Activated CD4-positive, alpha-beta T cell treated with anti-CD3 and anti-CD28 coated beads, Interleukin-2, amount 10 ng/mL, durations not matched to agents 24 days and 14 days (primary cell): ENCODE measurements around the gene HLA-DQA1. TPM values are rescaled to one million over a fixed set of nuclear protein-coding genes. Genes with fewer than 3 reads are reported as not detected.
"Not testable (repeated sequence)": the region's sequence is repeated elsewhere in the genome, so short reads cannot be mapped to it uniquely, and the experiment has no call there.

Source experiments
- DNase-seq: peaks from one replicate; pipeline ENCODE4 v3.0.0; 2022
- H3K27ac Mint-ChIP-seq: one replicate; pipeline ENCODE4 v1.8.0; 2022; ENCODE audit warnings: mild to moderate bottlenecking, mixed read lengths
- H3K27me3 Mint-ChIP-seq: one replicate; pipeline ENCODE4 v1.8.0; 2022; ENCODE audit warnings: mixed read lengths
- H3K36me3 Mint-ChIP-seq: one replicate; pipeline ENCODE4 v1.8.0; 2022; ENCODE audit warnings: low read depth, mild to moderate bottlenecking, mixed read lengths
- H3K4me1 Mint-ChIP-seq: one replicate; pipeline ENCODE4 v1.8.0; 2021; ENCODE audit warnings: mixed read lengths
- H3K4me3 Mint-ChIP-seq: one replicate; pipeline ENCODE4 v1.8.0; 2022; ENCODE audit warnings: mild to moderate bottlenecking, moderate library complexity, mixed read lengths
- H3K9me3 Mint-ChIP-seq: one replicate; pipeline ENCODE4 v1.8.0; 2021; ENCODE audit warnings: mixed read lengths
- intact Hi-C: fragments of 100-400 bp; cut with micrococcal nuclease; formaldehyde crosslinking; loops from one replicate; pipeline ENCODE4 v1.15.1; 2023
- total RNA-seq: library from RNA; stranded (reverse); gene quantifications from 2 replicates; pipeline ENCODE4 v1.2.3, GENCODE V29; 2022

Gene HLA-DQA1
- total RNA-seq, 1 donor from 2014 or later = 3.6 TPM

GRCh38 chr6:32669893-32670292 is 32.7 kb downstream of the HLA-DQA1 start:
- intact Hi-C loops = loop anchor here (5.0 to 10.0 kb wide), 2 partner anchors 65 to 418 kb away; no protein-coding TSS in a partner anchor
- no peak overlapping the region for H3K27ac Mint-ChIP-seq
- no peaks in the 10 kb centered on the region for H3K36me3 Mint-ChIP-seq
- H3K4me3 Mint-ChIP-seq = no peak overlapping the region
- no peaks in the 10 kb centered on the region for H3K9me3 Mint-ChIP-seq
- H3K27me3 Mint-ChIP-seq = peaks cover 51% of the 10 kb centered on the region
- peaks cover 35% of the 10 kb centered on the region for H3K4me1 Mint-ChIP-seq
- DNase-seq = no peak

GRCh38 chr6:32671908-32672307 is 34.7 kb downstream of the HLA-DQA1 start:
- H3K27me3 Mint-ChIP-seq = peaks cover 53% of the 10 kb centered on the region
- DNase-seq, H3K27ac Mint-ChIP-seq, intact Hi-C loops, H3K9me3 Mint-ChIP-seq, H3K4me3 Mint-ChIP-seq, H3K36me3 Mint-ChIP-seq: not testable (repeated sequence)
- peaks cover 17% of the 10 kb centered on the region for H3K4me1 Mint-ChIP-seq

- H3K9me3 Mint-ChIP-seq = peaks cover 17% of the 10 kb centered on the region
- intact Hi-C loops, H3K36me3 Mint-ChIP-seq, H3K27ac Mint-ChIP-seq, H3K4me1 Mint-ChIP-seq, DNase-seq, H3K4me3 Mint-ChIP-seq: not testable (repeated sequence)
- peaks cover 65% of the 10 kb centered on the region for H3K27me3 Mint-ChIP-seq
Observed at GRCh38 chr6:32674123-32674522, 36.9 kb downstream of the HLA-DQA1 start.

GRCh38 chr6:32679492-32679891 is 42.3 kb downstream of the HLA-DQA1 start:
- H3K4me1 Mint-ChIP-seq = peaks cover 9% of the 10 kb centered on the region
- no peak overlapping the region for H3K27ac Mint-ChIP-seq
- peaks cover 20% of the 10 kb centered on the region for H3K9me3 Mint-ChIP-seq
- DNase-seq = no peak
- no peaks in the 10 kb centered on the region for H3K36me3 Mint-ChIP-seq
- H3K27me3 Mint-ChIP-seq = peaks cover 64% of the 10 kb centered on the region
- intact Hi-C loops = no loop called here
- no peak overlapping the region for H3K4me3 Mint-ChIP-seq

- intact Hi-C loops = no loop called here
- Mint-ChIP-seq H3K4me3 (no peak overlapping the region), H3K36me3 (no peaks in the 10 kb centered on the region), H3K27ac (no peak overlapping the region), H3K27me3 (peaks cover 58% of the 10 kb centered on the region), H3K9me3 (peaks cover 20% of the 10 kb centered on the region), H3K4me1 (peaks cover 12% of the 10 kb centered on the region)
- DNase-seq = no peak
Observed at GRCh38 chr6:32680055-32680454, 42.8 kb downstream of the HLA-DQA1 start.

- Mint-ChIP-seq H3K4me1 (peaks cover 25% of the 10 kb centered on the region), H3K4me3 (no peak overlapping the region), H3K9me3 (peaks cover 6% of the 10 kb centered on the region), H3K36me3 (no peaks in the 10 kb centered on the region), H3K27me3 (peaks cover 24% of the 10 kb centered on the region), H3K27ac (no peak overlapping the region)
- DNase-seq = no peak
- intact Hi-C loops = no loop called here
Observed at GRCh38 chr6:32684246-32684645, 47.0 kb downstream of the HLA-DQA1 start.

GRCh38 chr6:32685603-32686002 is 48.4 kb downstream of the HLA-DQA1 start:
- Mint-ChIP-seq H3K9me3 (peaks cover 6% of the 10 kb centered on the region), H3K27ac (peak overlapping the region; percentile 27), H3K4me3 (peak overlapping the region; percentile 38), H3K27me3 (peaks cover 16% of the 10 kb centered on the region), H3K4me1 (peaks cover 23% of the 10 kb centered on the region), H3K36me3 (no peaks in the 10 kb centered on the region)
- intact Hi-C loops = loop anchor here (1.0 kb wide), 2 partner anchors 19 to 62 kb away; partner anchors contain the start of gene HLA-DQB1
- peak; percentile 87 for DNase-seq

- intact Hi-C loops = no loop called here
- Mint-ChIP-seq H3K36me3 (no peaks in the 10 kb centered on the region), H3K4me1 (peaks cover 24% of the 10 kb centered on the region), H3K4me3 (no peak overlapping the region), H3K9me3 (peaks cover 6% of the 10 kb centered on the region), H3K27ac (no peak overlapping the region), H3K27me3 (peaks cover 26% of the 10 kb centered on the region)
- DNase-seq = peak; percentile 60
Observed at GRCh38 chr6:32689531-32690501, 52.6 kb downstream of the HLA-DQA1 start.

- peak; percentile 86 for DNase-seq
- H3K27ac Mint-ChIP-seq = no peak overlapping the region
- H3K4me3 Mint-ChIP-seq = no peak overlapping the region
- intact Hi-C loops = loop anchor here (2.0 kb wide), 2 partner anchors 69 to 279 kb away; no protein-coding TSS in a partner anchor
- peaks cover 3% of the 10 kb centered on the region for H3K9me3 Mint-ChIP-seq
- H3K27me3 Mint-ChIP-seq = peaks cover 41% of the 10 kb centered on the region
- H3K4me1 Mint-ChIP-seq = peaks cover 12% of the 10 kb centered on the region
- H3K36me3 Mint-ChIP-seq = no peaks in the 10 kb centered on the region
Observed at GRCh38 chr6:32692019-32692418, 54.8 kb downstream of the HLA-DQA1 start.

Other genes starting within 250 kb of the HLA-DQA1 start
- not detected in 2 replicates for gene BTNL2, start 230.2 kb upstream of the HLA-DQA1 start, total RNA-seq
- gene HLA-DRA, start 197.5 kb upstream of the HLA-DQA1 start, total RNA-seq = 12.9 and 14.0 TPM in 2 replicates
- gene HLA-DRB5, start 107.1 kb upstream of the HLA-DQA1 start, total RNA-seq = 5.1 and 6.0 TPM in 2 replicates
- gene HLA-DRB1, start 47.6 kb upstream of the HLA-DQA1 start, total RNA-seq = 14.2 and 15.0 TPM in 2 replicates
- gene HLA-DQB1, start 29.3 kb downstream of the HLA-DQA1 start, total RNA-seq = 1.5 and 1.6 TPM in 2 replicates
- gene HLA-DQA2, start 104.0 kb downstream of the HLA-DQA1 start, total RNA-seq = 0.45 and 0.65 TPM in 2 replicates
- gene HLA-DQB2, start 126.1 kb downstream of the HLA-DQA1 start, total RNA-seq = 0.28 and 0.72 TPM in 2 replicates
- gene HLA-DOB, start 179.6 kb downstream of the HLA-DQA1 start, total RNA-seq = 2.8 and 4.2 TPM in 2 replicates
- 152 and 163 TPM in 2 replicates for gene TAP2, start 201.3 kb downstream of the HLA-DQA1 start, total RNA-seq
- 342 and 353 TPM in 2 replicates for gene PSMB8, start 206.6 kb downstream of the HLA-DQA1 start, total RNA-seq
- 275 and 283 TPM in 2 replicates for gene TAP1, start 216.3 kb downstream of the HLA-DQA1 start, total RNA-seq
- gene PSMB9, start 216.8 kb downstream of the HLA-DQA1 start, total RNA-seq = 249 and 257 TPM in 2 replicates